Fibroblast of mammary gland (primary cell): Measurements from ENCODE around the gene NEMP2.

Source experiments
- DNase-seq: peaks from one replicate; pipeline ENCODE4 v3.0.0-alpha.2; 2010; ENCODE audit warnings: low read depth
- H3K4me3 ChIP-seq: 2 replicates; pipeline ENCODE4 v1.5.1; 2011; ENCODE audit warnings: low read depth, mild to moderate bottlenecking, low read length, moderate library complexity; ENCODE audit not compliant: control insufficient read depth
- TF ChIP-seq, protein P1 (sequence below): conservative IDR thresholded peaks from 2 replicates; pipeline ENCODE4 v1.5.1; 2011; ENCODE audit warnings: low read depth, low read length, inconsistent platforms; ENCODE audit not compliant: control insufficient read depth, insufficient read depth

NEMP2 gene

GRCh38 chr2:190570871-190571270, 36.3 kb upstream of the NEMP2 start:
- TF ChIP-seq, protein P1, sequence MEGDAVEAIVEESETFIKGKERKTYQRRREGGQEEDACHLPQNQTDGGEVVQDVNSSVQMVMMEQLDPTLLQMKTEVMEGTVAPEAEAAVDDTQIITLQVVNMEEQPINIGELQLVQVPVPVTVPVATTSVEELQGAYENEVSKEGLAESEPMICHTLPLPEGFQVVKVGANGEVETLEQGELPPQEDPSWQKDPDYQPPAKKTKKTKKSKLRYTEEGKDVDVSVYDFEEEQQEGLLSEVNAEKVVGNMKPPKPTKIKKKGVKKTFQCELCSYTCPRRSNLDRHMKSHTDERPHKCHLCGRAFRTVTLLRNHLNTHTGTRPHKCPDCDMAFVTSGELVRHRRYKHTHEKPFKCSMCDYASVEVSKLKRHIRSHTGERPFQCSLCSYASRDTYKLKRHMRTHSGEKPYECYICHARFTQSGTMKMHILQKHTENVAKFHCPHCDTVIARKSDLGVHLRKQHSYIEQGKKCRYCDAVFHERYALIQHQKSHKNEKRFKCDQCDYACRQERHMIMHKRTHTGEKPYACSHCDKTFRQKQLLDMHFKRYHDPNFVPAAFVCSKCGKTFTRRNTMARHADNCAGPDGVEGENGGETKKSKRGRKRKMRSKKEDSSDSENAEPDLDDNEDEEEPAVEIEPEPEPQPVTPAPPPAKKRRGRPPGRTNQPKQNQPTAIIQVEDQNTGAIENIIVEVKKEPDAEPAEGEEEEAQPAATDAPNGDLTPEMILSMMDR, result no peak
- no peak overlapping the region for H3K4me3 ChIP-seq
- DNase-seq, result no peak

- TF ChIP-seq, protein P1, result no peak
- no peak for DNase-seq
- no peak overlapping the region for H3K4me3 ChIP-seq
These were observed 35.7 kb upstream of the NEMP2 start for GRCh38 chr2:190569994-190570755.

DNA sequence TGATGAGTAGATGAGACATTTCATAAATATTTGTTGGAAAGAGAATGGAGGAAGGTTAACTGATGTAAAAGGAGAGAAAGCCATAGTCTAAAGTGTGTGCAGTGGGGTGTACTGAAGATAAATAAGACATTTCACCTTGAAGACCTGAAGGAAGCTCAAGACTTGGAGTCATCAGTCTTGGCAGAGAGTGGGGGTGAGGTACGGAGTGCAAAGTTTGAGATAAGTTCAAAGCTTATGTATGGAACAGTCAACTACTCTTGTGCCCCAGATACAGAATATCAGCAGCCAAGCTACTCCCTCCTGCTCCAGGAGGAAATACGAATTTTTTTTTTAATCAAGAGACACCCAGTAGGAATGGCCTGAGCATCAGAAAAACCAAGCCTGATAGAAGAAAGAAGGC, 30.3 kb upstream of the NEMP2 start:
- TF ChIP-seq, protein P1, result no peak
- H3K4me3 ChIP-seq, result no peak overlapping the region

DNA sequence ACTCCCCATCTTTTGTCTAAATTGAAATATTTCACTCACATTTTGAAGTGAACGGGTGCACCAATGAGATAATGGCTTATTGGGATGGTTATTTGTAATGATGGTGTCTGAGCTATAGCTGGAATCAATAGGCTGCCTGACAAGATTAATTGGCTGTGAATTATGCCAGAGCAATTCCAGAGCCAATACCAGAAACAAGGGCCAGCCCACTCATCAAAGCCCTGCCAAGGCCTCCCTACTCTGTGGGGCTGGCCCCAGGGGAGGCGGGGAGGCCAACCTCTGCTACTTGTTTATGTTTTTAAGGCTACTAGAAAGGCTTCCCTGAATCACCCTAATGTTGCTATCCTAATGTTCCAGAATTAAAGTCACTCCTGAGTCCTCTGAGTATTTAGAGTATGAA, 29.1 kb upstream of the NEMP2 start:
- peak; percentile 49 for DNase-seq
- TF ChIP-seq, protein P1, result no peak

More for the DNA sequence above, 30.3 kb upstream of the NEMP2 start:
- no peak for DNase-seq

GRCh38 chr2:190563109-190563508, 28.6 kb upstream of the NEMP2 start:
- H3K4me3 ChIP-seq, result no peak overlapping the region
- DNase-seq, result no peak
- TF ChIP-seq, protein P1, result no peak

More for the DNA sequence above, 29.1 kb upstream of the NEMP2 start:
- no peak overlapping the region for H3K4me3 ChIP-seq

- no peak overlapping the region for H3K4me3 ChIP-seq
- TF ChIP-seq, protein P1, result no peak
- no peak for DNase-seq
These were observed 27.6 kb upstream of the NEMP2 start for GRCh38 chr2:190562121-190562520.

DNA sequence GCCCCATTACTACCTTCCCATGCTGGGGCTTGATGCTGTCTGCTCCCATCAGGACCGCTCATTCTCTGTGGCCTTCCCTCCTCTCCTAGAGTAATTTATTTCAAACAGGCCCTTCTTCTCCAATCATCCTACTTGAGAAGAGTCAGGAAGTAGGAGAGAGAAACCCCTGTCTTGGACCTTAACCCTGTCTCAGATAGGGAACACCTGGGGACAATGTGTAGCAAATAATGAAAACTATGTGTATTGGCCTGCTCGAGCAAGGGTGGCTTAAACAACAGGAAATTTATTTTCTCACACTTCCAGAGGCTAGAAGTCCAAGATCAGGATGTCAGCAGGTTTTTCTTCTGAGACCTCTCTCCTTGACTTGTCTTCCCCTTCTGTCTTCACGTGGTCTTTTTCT, 26.6 kb upstream of the NEMP2 start:
- H3K4me3 ChIP-seq, result no peak overlapping the region
- DNase-seq, result no peak
- TF ChIP-seq, protein P1, result no peak
